ENCODE data around the gene ABCA1.
"Not testable (repeated sequence)": the region's sequence is repeated elsewhere in the genome, so short reads cannot be mapped to it uniquely, and the experiment has no call there.

ABCA1 gene

DNA sequence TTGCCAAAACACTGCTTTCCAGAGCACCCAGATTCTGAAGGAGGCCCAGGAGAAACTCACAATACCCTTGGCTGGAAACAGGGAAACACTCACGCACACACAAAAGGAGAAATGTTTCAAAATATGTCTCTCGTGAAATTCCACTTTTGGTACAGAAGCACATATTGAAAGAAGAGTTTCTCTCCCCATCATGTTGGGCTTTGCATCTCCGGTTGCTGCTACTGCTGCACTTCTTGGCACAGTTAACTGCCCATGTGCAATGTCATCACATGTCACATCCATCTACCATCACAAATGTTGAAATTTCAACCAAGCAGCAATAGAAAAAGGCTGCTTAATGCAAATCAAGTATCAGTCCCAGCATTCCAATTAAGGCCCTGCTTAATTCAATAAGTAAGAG, 72.1 kb downstream of the ABCA1 start:
- no peaks in the 10 kb centered on the region for H3K27me3 ChIP-seq
- no peaks in the 10 kb centered on the region for H3K36me3 ChIP-seq
- no peaks in the 10 kb centered on the region for H3K9me3 ChIP-seq
- no peaks in the 10 kb centered on the region for H3K4me1 ChIP-seq
- TF ChIP-seq, protein P1, sequence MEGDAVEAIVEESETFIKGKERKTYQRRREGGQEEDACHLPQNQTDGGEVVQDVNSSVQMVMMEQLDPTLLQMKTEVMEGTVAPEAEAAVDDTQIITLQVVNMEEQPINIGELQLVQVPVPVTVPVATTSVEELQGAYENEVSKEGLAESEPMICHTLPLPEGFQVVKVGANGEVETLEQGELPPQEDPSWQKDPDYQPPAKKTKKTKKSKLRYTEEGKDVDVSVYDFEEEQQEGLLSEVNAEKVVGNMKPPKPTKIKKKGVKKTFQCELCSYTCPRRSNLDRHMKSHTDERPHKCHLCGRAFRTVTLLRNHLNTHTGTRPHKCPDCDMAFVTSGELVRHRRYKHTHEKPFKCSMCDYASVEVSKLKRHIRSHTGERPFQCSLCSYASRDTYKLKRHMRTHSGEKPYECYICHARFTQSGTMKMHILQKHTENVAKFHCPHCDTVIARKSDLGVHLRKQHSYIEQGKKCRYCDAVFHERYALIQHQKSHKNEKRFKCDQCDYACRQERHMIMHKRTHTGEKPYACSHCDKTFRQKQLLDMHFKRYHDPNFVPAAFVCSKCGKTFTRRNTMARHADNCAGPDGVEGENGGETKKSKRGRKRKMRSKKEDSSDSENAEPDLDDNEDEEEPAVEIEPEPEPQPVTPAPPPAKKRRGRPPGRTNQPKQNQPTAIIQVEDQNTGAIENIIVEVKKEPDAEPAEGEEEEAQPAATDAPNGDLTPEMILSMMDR (IDR thresholded peaks at IDR 0.05; ENCODE audit: low read depth, low read length) = no peak
- no peak overlapping the region for H3K4me3 ChIP-seq (ENCODE audit: low read depth, low read length)
- no peak for DNase-seq

DNA sequence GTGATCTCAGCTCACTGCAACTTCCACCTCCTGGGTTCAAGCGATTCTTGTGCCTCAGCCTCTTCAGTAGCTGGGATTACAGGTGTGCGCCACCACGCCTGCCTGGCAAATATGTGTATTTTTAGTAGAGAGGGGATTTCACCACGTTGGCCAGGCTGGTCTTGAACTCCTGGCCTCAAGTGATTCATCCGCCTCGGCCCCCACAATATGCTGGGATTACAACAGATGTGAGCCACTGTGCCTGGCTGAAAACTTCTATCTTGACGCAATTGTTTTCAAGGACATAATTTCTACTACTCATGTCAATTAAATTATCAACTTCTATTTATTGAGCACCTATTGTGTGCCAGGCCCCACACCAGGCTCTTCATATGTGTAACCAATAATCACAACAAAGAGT, 72.7 kb downstream of the ABCA1 start:
- not testable (repeated sequence) for H3K36me3 ChIP-seq; H3K4me3 ChIP-seq (ENCODE audit: low read depth, low read length); H3K4me1 ChIP-seq; DNase-seq; H3K27me3 ChIP-seq; H3K9me3 ChIP-seq

DNA sequence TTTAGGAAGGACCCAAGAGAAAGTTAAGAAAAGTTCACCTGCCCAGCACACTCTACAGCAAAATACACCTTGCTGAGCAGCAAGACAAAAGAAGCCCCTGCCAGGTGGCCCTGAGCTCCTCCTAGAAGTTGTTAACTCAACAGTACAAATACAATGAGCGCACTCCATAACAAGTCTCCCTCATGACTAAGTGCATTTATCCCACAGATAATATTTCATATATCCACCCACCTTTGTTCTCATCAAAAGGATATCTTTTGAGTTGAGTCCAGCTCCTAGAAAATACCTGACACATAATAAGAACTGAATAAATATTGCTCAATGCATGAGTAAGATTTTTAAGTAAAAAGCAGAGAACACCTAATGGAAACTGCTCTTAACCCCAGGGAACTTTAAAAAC, 73.3 kb downstream of the ABCA1 start:
- TF ChIP-seq, protein P1 (IDR thresholded peaks at IDR 0.05; ENCODE audit: low read depth, low read length) = no peak
- Histone ChIP-seq H3K4me3 (ENCODE audit: low read depth, low read length) (no peak overlapping the region), H3K9me3 (no peaks in the 10 kb centered on the region), H3K4me1 (no peaks in the 10 kb centered on the region), H3K36me3 (no peaks in the 10 kb centered on the region), H3K27me3 (no peaks in the 10 kb centered on the region)
- DNase-seq = no peak

DNA sequence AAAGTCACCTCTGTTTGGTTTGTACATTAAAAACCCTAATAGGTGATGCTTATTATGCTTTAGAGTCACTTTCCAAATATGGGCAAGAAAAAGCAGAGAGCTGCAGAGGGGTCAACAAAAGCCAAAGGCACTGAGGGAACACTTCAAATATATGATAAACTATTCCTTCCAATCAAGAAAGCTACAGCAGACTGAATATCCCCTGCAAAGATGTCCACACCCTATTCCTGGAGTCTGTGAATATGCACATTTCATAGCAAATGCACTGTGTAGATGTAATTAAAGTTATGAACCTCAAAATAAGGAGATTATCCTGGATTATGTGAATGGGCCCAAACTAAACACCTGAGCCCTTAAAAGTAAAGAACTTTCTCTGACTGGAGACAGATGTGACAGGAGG, 74.3 kb downstream of the ABCA1 start:
- Histone ChIP-seq H3K4me1 (no peaks in the 10 kb centered on the region), H3K27me3 (no peaks in the 10 kb centered on the region), H3K9me3 (no peaks in the 10 kb centered on the region), H3K4me3 (ENCODE audit: low read depth, low read length) (no peak overlapping the region), H3K36me3 (no peaks in the 10 kb centered on the region)
- no peak for DNase-seq
- TF ChIP-seq, protein P1 (IDR thresholded peaks at IDR 0.05; ENCODE audit: low read depth, low read length) = no peak

DNA sequence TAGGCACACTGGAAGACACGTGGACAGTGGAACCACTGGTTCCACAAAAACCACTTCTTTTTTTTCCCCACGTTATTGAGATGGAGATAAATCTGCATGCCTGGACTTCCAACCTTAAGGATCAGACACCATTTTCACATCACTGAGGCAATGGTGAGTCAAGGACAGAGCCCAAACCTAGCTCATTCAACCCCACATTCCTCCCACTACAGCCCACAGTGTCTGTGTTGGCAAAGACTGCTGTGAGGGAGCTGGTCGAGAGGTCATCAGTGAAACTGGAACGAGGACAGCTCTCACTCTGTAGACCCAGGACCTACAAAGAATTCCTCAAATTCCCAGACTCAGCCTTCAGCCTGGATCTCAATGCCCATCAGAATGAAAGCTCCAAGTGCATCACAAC, 74.8 kb downstream of the ABCA1 start:
- Histone ChIP-seq H3K4me3 (ENCODE audit: low read depth, low read length) (no peak overlapping the region), H3K9me3 (no peaks in the 10 kb centered on the region), H3K27me3 (no peaks in the 10 kb centered on the region), H3K4me1 (no peaks in the 10 kb centered on the region), H3K36me3 (no peaks in the 10 kb centered on the region)
- TF ChIP-seq, protein P1 (IDR thresholded peaks at IDR 0.05; ENCODE audit: low read depth, low read length) = no peak
- no peak for DNase-seq

DNA sequence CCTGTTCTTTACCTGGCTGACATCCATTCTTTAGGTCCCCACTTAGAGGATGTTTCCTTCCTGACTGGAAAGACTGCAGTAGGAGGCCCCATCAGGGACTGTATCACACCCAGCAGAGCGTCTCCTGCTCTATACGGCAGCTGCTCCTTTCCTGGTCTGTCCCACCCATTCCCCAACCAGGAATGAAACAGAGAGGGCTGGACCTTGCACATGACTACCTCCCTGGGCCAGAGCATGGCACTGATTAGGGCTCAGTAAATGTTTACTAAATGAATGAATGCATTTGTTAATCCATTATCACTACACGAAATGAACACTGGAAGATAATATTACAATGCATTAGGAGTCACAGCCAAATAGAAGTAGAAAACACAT, 76.4 kb downstream of the ABCA1 start:
- Histone ChIP-seq H3K27me3 (no peaks in the 10 kb centered on the region), H3K4me1 (no peaks in the 10 kb centered on the region), H3K9me3 (no peaks in the 10 kb centered on the region), H3K4me3 (ENCODE audit: low read depth, low read length) (no peak overlapping the region), H3K36me3 (no peaks in the 10 kb centered on the region)
- TF ChIP-seq, protein P1 (IDR thresholded peaks at IDR 0.05; ENCODE audit: low read depth, low read length) = no peak
- no peak for DNase-seq

Measured in BE2C (cell line).